Left renal pelvis (tissue), 4 donors: Measurements from ENCODE around the gene DAP. TPM values are rescaled to one million over a fixed set of nuclear protein-coding genes. Genes with fewer than 3 reads are reported as not detected.
"Not testable (repeated sequence)": the region's sequence is repeated elsewhere in the genome, so short reads cannot be mapped to it uniquely, and the experiment has no call there.

Source experiments
- DNase-seq, 4 donors: peaks; one replicate each; pipeline ENCODE4 v3.0.0-alpha.2; 2013; ENCODE audit warnings: low read depth in 4 of 4, low spot score in 3 of 4
- polyA plus RNA-seq, 4 donors: library from polyadenylated mRNA; unstranded; fragments of 120-200 nt; gene quantifications; one replicate each; pipeline ENCODE4 v1.2.1, GENCODE V29; 2013; ENCODE audit not compliant: insufficient read length in 4 of 4

Gene DAP
- polyA plus RNA-seq, 4 donors, result 113 to 131 (median 116) TPM

GRCh38 chr5:10675177-10675700 is 85.8 kb downstream of the DAP start:
- DNase-seq, result no peak

- DNase-seq, result no peak
Observed at GRCh38 chr5:10674582-10674981, 86.5 kb downstream of the DAP start.

- no peak for DNase-seq
Observed at GRCh38 chr5:10674096-10674495, 86.9 kb downstream of the DAP start.

- DNase-seq, result no peak
Observed at GRCh38 chr5:10673407-10673806, 87.6 kb downstream of the DAP start.

GRCh38 chr5:10673017-10673389 is 88.0 kb downstream of the DAP start:
- no peak for DNase-seq

- DNase-seq, result no peak
Observed at GRCh38 chr5:10672146-10673016, 88.7 kb downstream of the DAP start.

GRCh38 chr5:10671041-10672008 is 89.7 kb downstream of the DAP start:
- no peak for DNase-seq

GRCh38 chr5:10669983-10670382 is 91.1 kb downstream of the DAP start:
- DNase-seq, result no peak

GRCh38 chr5:10668697-10669096 is 92.3 kb downstream of the DAP start:
- DNase-seq, result no peak

- DNase-seq, result no peak
Observed at GRCh38 chr5:10667431-10668057, 93.5 kb downstream of the DAP start.

- no peak for DNase-seq
Observed at GRCh38 chr5:10666531-10667299, 94.3 kb downstream of the DAP start.

- DNase-seq, result no peak
Observed at GRCh38 chr5:10665799-10666198, 95.2 kb downstream of the DAP start.

GRCh38 chr5:10664180-10664769 is 96.8 kb downstream of the DAP start:
- not testable (repeated sequence) for DNase-seq

- DNase-seq, result no peak
Observed at GRCh38 chr5:10663489-10664179, 97.4 kb downstream of the DAP start.

- no peak for DNase-seq
Observed at GRCh38 chr5:10662661-10663488, 98.2 kb downstream of the DAP start.

GRCh38 chr5:10662083-10662482 is 99.0 kb downstream of the DAP start:
- DNase-seq, result no peak

GRCh38 chr5:10661401-10661800 is 99.6 kb downstream of the DAP start:
- DNase-seq, result no peak

GRCh38 chr5:10660720-10661387 is 100.2 kb downstream of the DAP start:
- no peak for DNase-seq
